Neural crest cell (in vitro differentiated cells): ENCODE results near the gene LTBP1. TPM values are rescaled to one million over a fixed set of nuclear protein-coding genes. Genes with fewer than 3 reads are reported as not detected.

ENCODE experiments used
- DNase-seq: peaks from one replicate; pipeline ENCODE4 v3.0.0; 2021; ENCODE audit warnings: low read depth, mixed read lengths, low spot score
- H3K27ac Mint-ChIP-seq: one replicate; pipeline ENCODE4 v1.8.0; 2021; ENCODE audit warnings: mild to moderate bottlenecking, mixed read lengths; ENCODE audit not compliant: unreplicated experiment
- H3K27me3 Mint-ChIP-seq: 2 replicates; pipeline ENCODE4 v1.8.0; 2021; ENCODE audit warnings: low read depth, mild to moderate bottlenecking, mixed read lengths
- H3K36me3 Mint-ChIP-seq: 2 replicates; pipeline ENCODE4 v1.8.0; 2021; ENCODE audit warnings: low read depth, mild to moderate bottlenecking, mixed read lengths
- H3K4me1 Mint-ChIP-seq: 2 replicates; pipeline ENCODE4 v1.8.0; 2021; ENCODE audit warnings: mixed read lengths
- H3K4me3 Mint-ChIP-seq: one replicate; pipeline ENCODE4 v1.8.0; 2021; ENCODE audit warnings: mild to moderate bottlenecking, mixed read lengths
- H3K9me3 Mint-ChIP-seq: 2 replicates; pipeline ENCODE4 v1.8.0; 2021; ENCODE audit warnings: mixed read lengths
- CTCF ChIP-seq: fragments of 200-600 bp; sonication (generic); conservative IDR thresholded peaks from 2 replicates; pipeline ENCODE4 v1.5.0; 2021; ENCODE audit warnings: antibody characterized with exemption, mild to moderate bottlenecking
- total RNA-seq: library from RNA; stranded (reverse); gene quantifications from 2 replicates; pipeline ENCODE4 v1.2.1, GENCODE V29; 2021

LTBP1 gene
- total RNA-seq, 1 donor from 2014 or later: 30.2 TPM

- TF ChIP-seq CTCF: no peak
- H3K9me3 Mint-ChIP-seq: no peaks in the 10 kb centered on the region
- no peak for DNase-seq
- no peaks in the 10 kb centered on the region for H3K27me3 Mint-ChIP-seq
- H3K4me3 Mint-ChIP-seq: no peak overlapping the region
- no peaks in the 10 kb centered on the region for H3K36me3 Mint-ChIP-seq
- H3K27ac Mint-ChIP-seq: no peak overlapping the region
- peaks cover 21% of the 10 kb centered on the region for H3K4me1 Mint-ChIP-seq
Measured at GRCh38 chr2:32932825-32933755, 13.7 kb upstream of the LTBP1 start.

- Mint-ChIP-seq H3K4me1 (peaks cover 26% of the 10 kb centered on the region), H3K9me3 (no peaks in the 10 kb centered on the region), H3K27ac (no peak overlapping the region), H3K36me3 (no peaks in the 10 kb centered on the region), H3K27me3 (no peaks in the 10 kb centered on the region), H3K4me3 (no peak overlapping the region)
- DNase-seq: no peak
- TF ChIP-seq CTCF: no peak
Measured at GRCh38 chr2:32933756-32934095, 13.0 kb upstream of the LTBP1 start.

GRCh38 chr2:32937602-32938448, 8.9 kb upstream of the LTBP1 start:
- H3K36me3 Mint-ChIP-seq: no peaks in the 10 kb centered on the region
- H3K27ac Mint-ChIP-seq: peak overlapping the region; percentile 68
- H3K9me3 Mint-ChIP-seq: no peaks in the 10 kb centered on the region
- no peak for TF ChIP-seq CTCF
- no peak for DNase-seq
- H3K4me3 Mint-ChIP-seq: no peak overlapping the region
- H3K4me1 Mint-ChIP-seq: peaks cover 17% of the 10 kb centered on the region
- H3K27me3 Mint-ChIP-seq: no peaks in the 10 kb centered on the region

- Mint-ChIP-seq H3K4me3 (no peak overlapping the region), H3K27ac (no peak overlapping the region)
Measured at GRCh38 chr2:32938934-32939333, 7.8 kb upstream of the LTBP1 start.

More at GRCh38 chr2:32938934-32939333, 7.8 kb upstream of the LTBP1 start:
- Mint-ChIP-seq H3K36me3 (no peaks in the 10 kb centered on the region), H3K4me1 (peaks cover 17% of the 10 kb centered on the region), H3K27me3 (no peaks in the 10 kb centered on the region), H3K9me3 (no peaks in the 10 kb centered on the region)
- TF ChIP-seq CTCF: no peak
- no peak for DNase-seq
